Upper lobe of right lung (tissue), 1 donor: ENCODE measurements around the gene GLT6D1. TPM values are rescaled to one million over a fixed set of nuclear protein-coding genes. Genes with fewer than 3 reads are reported as not detected.

Experiments used
- ATAC-seq: fragments of 200-7000 bp; cut with Tn5 transposase; one replicate; pipeline ENCODE4 v1.9.1; 2020; ENCODE audit warnings: mild to moderate bottlenecking, moderate library complexity
- DNase-seq: peaks from one replicate; pipeline ENCODE4 v3.0.0-alpha.2; 2020
- H3K27ac ChIP-seq: fragments of 200-600 bp; one replicate; pipeline ENCODE4 v1.8.0; 2022
- H3K27me3 ChIP-seq: fragments of 200-600 bp; one replicate; pipeline ENCODE4 v1.8.0; 2022; ENCODE audit warnings: mild to moderate bottlenecking
- H3K36me3 ChIP-seq: fragments of 200-600 bp; one replicate; pipeline ENCODE4 v1.8.0; 2022
- H3K4me1 ChIP-seq: fragments of 200-600 bp; one replicate; pipeline ENCODE4 v1.8.0; 2022
- H3K4me3 ChIP-seq: fragments of 200-600 bp; one replicate; pipeline ENCODE4 v1.8.0; 2022; ENCODE audit warnings: mild to moderate bottlenecking
- H3K9me3 ChIP-seq: fragments of 200-600 bp; one replicate; pipeline ENCODE4 v1.8.0; 2022
- CTCF ChIP-seq: fragments of 200-600 bp; IDR thresholded peaks from one replicate; pipeline ENCODE4 v1.8.0; 2022; ENCODE audit warnings: antibody characterized with exemption
- intact Hi-C: fragments of 100-400 bp; cut with DNase I; formaldehyde crosslinking; loops from one replicate; pipeline ENCODE4 v1.11.0; 2022
- total RNA-seq: library from RNA; stranded (reverse); fragmentation: NEBNext Ultra II Directional; extraction: Animal tissue kit (Norgen Biotek cat#: 25700); gene quantifications from one replicate; pipeline ENCODE4 v1.2.1, GENCODE V29; 2021
- donor health status: DM: no; HTN: yes; CAD: no; lungs with severe emphysema.

GLT6D1 gene
- total RNA-seq, 1 donor from 2014 or later = not detected

GRCh38 chr9:135601988-135602387, 37.4 kb downstream of the GLT6D1 start:
- intact Hi-C loops = no loop called here
- peaks cover 10% of the 10 kb centered on the region for H3K27me3 ChIP-seq
- no peak for ATAC-seq
- H3K36me3 ChIP-seq = no peaks in the 10 kb centered on the region
- no peaks in the 10 kb centered on the region for H3K9me3 ChIP-seq
- no peak for DNase-seq
- no peaks in the 10 kb centered on the region for H3K4me1 ChIP-seq
- TF ChIP-seq CTCF = no peak
- no peak overlapping the region for H3K27ac ChIP-seq
- no peak overlapping the region for H3K4me3 ChIP-seq

GRCh38 chr9:135600296-135600817, 39.0 kb downstream of the GLT6D1 start:
- H3K27me3 ChIP-seq = peaks cover 10% of the 10 kb centered on the region
- no peak for TF ChIP-seq CTCF
- H3K27ac ChIP-seq = no peak overlapping the region
- no peaks in the 10 kb centered on the region for H3K36me3 ChIP-seq
- no peak overlapping the region for H3K4me3 ChIP-seq
- DNase-seq = no peak
- H3K4me1 ChIP-seq = no peaks in the 10 kb centered on the region
- intact Hi-C loops = no loop called here
- ATAC-seq = no peak
- H3K9me3 ChIP-seq = peaks cover 2% of the 10 kb centered on the region

GRCh38 chr9:135596211-135596610, 43.1 kb downstream of the GLT6D1 start:
- peaks cover 7% of the 10 kb centered on the region for H3K27me3 ChIP-seq

GRCh38 chr9:135592625-135593024, 46.7 kb downstream of the GLT6D1 start:
- DNase-seq (no peak), ATAC-seq (no peak)
- TF ChIP-seq CTCF = no peak
- intact Hi-C loops = no loop called here
- no peaks in the 10 kb centered on the region for H3K4me1 ChIP-seq
- H3K27ac ChIP-seq = no peak overlapping the region
- no peak overlapping the region for H3K4me3 ChIP-seq
- H3K36me3 ChIP-seq = no peaks in the 10 kb centered on the region
- peaks cover 5% of the 10 kb centered on the region for H3K9me3 ChIP-seq
- H3K27me3 ChIP-seq = peaks cover 9% of the 10 kb centered on the region

More at GRCh38 chr9:135596211-135596610, 43.1 kb downstream of the GLT6D1 start:
- DNase-seq (no peak), ATAC-seq (no peak)
- Histone ChIP-seq H3K36me3 (no peaks in the 10 kb centered on the region), H3K4me3 (no peak overlapping the region), H3K27ac (no peak overlapping the region), H3K9me3 (peaks cover 5% of the 10 kb centered on the region), H3K4me1 (no peaks in the 10 kb centered on the region)
- intact Hi-C loops = no loop called here
- no peak for TF ChIP-seq CTCF

GRCh38 chr9:135592331-135592590, 47.1 kb downstream of the GLT6D1 start:
- DNase-seq = no peak
- Histone ChIP-seq H3K9me3 (peaks cover 5% of the 10 kb centered on the region), H3K27ac (no peak overlapping the region), H3K4me3 (no peak overlapping the region), H3K36me3 (no peaks in the 10 kb centered on the region), H3K4me1 (no peaks in the 10 kb centered on the region), H3K27me3 (peaks cover 9% of the 10 kb centered on the region)
- intact Hi-C loops = no loop called here
- no peak for ATAC-seq
- no peak for TF ChIP-seq CTCF
